NCI-H2081 treated with DMSO at 0.1 percent for 48 hours (cell line): Measurements from ENCODE around the gene RXFP2.

ENCODE experiments used
- DNase-seq: peaks from one replicate; lab custom pipeline; 2025; lab: John Stamatoyannopoulos, UW

The RXFP2 gene

GRCh38 chr13:31824705-31825517 is 85.6 kb downstream of the RXFP2 start:
- no peak for DNase-seq

- no peak for DNase-seq
Measured at GRCh38 chr13:31826521-31826920, 87.2 kb downstream of the RXFP2 start.

DNA sequence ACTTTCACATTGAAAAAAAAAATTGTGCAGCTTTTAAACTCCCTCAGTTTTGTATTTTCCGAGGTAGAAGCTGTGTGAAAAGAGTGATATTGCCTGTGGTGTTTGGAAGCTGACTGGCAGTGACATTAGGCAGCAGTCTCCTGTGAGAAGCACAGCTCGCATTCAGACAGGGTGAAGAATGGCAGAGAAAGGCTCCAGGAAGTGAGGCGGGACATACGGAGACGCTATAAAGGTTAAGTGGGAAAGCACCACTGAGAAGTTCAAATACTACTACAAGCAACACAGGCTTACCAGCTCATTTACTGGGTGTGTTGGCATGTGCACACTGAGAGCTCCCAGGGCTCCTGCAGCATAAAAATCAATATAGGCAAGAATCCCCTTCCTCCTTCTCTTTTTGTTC is 88.4 kb downstream of the RXFP2 start:
- no peak for DNase-seq

DNA sequence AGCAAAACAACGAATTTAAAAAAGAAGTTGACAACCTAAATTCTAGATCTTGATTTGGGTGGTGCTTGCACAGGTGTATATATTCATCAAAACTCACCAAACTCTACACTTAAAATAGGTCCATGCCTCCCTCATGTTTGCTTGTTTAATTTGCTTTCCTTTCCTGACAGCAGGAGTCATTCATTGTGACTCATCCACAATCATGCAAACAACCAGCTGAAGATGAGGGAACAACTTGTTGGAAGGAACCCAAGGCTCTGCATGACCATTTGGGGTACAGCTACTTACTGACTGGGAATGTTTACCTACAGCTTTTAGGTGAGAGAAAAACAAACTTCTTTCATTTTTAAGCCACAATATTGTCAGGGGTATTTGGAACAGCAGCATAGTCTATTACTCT is 96.6 kb downstream of the RXFP2 start:
- no peak for DNase-seq

- no peak for DNase-seq
Measured at GRCh38 chr13:31843044-31843443, 103.7 kb downstream of the RXFP2 start.

DNA sequence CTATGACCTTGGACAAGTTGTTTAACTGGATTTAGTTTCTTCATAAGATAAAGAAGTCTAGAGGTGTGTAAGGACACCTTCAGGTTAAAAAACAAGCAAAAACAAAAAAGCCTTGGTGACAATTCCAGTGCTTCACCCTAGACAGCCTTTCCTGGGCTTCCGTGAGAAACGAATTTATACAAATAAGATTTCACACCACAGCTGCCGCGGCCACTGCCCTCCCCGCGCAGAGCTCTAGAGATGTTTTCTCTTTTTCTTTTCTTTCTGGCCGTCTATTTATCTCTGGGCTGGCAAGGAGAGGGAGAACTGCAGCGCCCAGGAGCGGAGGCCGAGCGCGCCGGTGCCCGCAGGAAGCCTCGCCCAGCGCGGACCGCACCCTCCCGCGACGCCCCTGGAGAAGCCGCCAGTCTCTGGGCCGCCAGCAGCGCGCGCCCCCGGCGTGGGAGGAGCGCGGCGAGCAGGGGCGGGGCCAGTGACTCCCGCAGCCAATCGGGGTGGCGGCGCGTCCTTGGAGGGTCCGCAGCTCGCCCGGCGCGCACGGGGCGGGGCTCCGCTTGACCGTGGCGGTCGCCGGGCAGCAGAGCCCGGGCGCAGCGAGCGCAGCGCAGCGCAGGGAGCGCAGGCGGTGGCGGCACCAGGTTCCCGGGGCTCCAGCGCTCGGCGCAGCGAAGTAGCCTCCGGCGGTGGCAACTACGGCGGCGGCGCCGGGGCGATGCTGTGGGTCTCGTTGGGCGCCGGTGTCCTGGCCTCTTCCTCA is 107.0 kb downstream of the RXFP2 start:
- no peak for DNase-seq

GRCh38 chr13:31846961-31847752 is 107.8 kb downstream of the RXFP2 start:
- no peak for DNase-seq

- no peak for DNase-seq
Measured at GRCh38 chr13:31848621-31849020, 109.3 kb downstream of the RXFP2 start.

DNA sequence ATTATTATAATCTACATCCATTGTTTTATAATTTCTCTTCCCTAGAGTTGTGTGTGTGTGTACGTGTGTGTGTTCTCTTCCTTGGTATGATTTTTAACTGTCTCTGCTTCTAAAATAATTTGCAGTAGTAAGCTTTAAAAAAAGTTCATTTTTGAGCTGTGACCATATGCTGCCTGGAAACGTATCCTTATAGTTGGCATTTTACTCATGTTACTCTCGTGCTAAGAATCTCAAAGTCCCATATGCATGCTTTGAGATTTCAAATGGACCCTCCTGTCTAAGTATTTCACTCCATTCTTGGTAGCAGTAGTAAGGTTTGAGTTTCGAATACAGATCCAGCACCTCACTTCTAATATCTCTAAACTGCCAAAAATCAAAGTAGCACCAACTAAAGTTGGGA is 109.9 kb downstream of the RXFP2 start:
- no peak for DNase-seq

DNA sequence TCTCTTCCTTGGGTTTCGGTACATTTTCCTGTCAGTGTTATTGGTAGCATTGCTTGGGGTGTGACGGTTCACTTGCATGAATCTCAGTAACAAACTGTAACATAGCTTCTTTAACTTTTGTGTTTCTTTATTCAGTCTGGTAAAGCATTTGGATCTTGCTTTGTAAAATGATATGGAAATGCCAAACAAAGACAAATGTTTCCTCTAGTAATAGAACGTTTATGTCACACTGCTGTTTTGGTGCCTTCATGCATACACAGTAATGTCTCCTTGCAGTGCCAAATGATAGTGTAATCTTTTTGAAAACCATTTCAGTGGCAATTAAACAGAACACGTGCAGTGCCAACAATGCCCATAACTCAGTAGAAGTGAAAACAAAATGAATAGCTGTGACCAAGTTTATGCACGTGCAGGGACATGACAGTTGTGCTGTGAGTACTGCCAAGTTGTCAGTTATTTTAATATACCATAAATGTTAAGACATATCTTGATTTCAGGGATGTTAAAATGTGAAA is 110.8 kb downstream of the RXFP2 start:
- no peak for DNase-seq

GRCh38 chr13:31851216-31851615 is 111.9 kb downstream of the RXFP2 start:
- no peak for DNase-seq
